GM18499 (cell line): ENCODE results near the gene PROK1.

Experiments used
- ATAC-seq: cut with Tn5 transposase; IDR thresholded peaks from one replicate; pipeline ENCODE4 v1.9.1; 2021; ENCODE audit warnings: moderate number of reproducible peaks; ENCODE audit not compliant: insufficient read depth, unreplicated experiment

Gene PROK1

GRCh38 chr1:110463725-110464124 is 12.8 kb downstream of the PROK1 start:
- no peak for ATAC-seq

- ATAC-seq: no peak
Observed at GRCh38 chr1:110464340-110464739, 13.4 kb downstream of the PROK1 start.

GRCh38 chr1:110465038-110465813 is 14.3 kb downstream of the PROK1 start:
- ATAC-seq: no peak

- ATAC-seq: no peak
Observed at GRCh38 chr1:110465814-110466380, 14.9 kb downstream of the PROK1 start.

- no peak for ATAC-seq
Observed at GRCh38 chr1:110466646-110467280, 15.8 kb downstream of the PROK1 start.

GRCh38 chr1:110471131-110471530 is 20.2 kb downstream of the PROK1 start:
- ATAC-seq: no peak

GRCh38 chr1:110472546-110472945 is 21.6 kb downstream of the PROK1 start:
- ATAC-seq: no peak

- ATAC-seq: no peak
Observed at GRCh38 chr1:110474444-110474843, 23.5 kb downstream of the PROK1 start.

GRCh38 chr1:110475362-110476027 is 24.5 kb downstream of the PROK1 start:
- ATAC-seq: no peak

GRCh38 chr1:110476028-110476765 is 25.2 kb downstream of the PROK1 start:
- ATAC-seq: no peak

- no peak for ATAC-seq
Observed at GRCh38 chr1:110477041-110477440, 26.1 kb downstream of the PROK1 start.

GRCh38 chr1:110477445-110477957 is 26.6 kb downstream of the PROK1 start:
- ATAC-seq: no peak

GRCh38 chr1:110477967-110478640 is 27.2 kb downstream of the PROK1 start:
- no peak for ATAC-seq

- no peak for ATAC-seq
Observed at GRCh38 chr1:110478886-110479285, 27.9 kb downstream of the PROK1 start.

- no peak for ATAC-seq
Observed at GRCh38 chr1:110480356-110481096, 29.6 kb downstream of the PROK1 start.

- ATAC-seq: no peak
Observed at GRCh38 chr1:110481968-110482623, 31.1 kb downstream of the PROK1 start.

- no peak for ATAC-seq
Observed at GRCh38 chr1:110482662-110483307, 31.8 kb downstream of the PROK1 start.

- no peak for ATAC-seq
Observed at GRCh38 chr1:110483308-110483685, 32.3 kb downstream of the PROK1 start.
